ENCODE results near the gene SLC16A11. TPM values are rescaled to one million over a fixed set of nuclear protein-coding genes. Genes with fewer than 3 reads are reported as not detected.

SLC16A11 gene
- total and polyA plus RNA-seq, 9 of the 15 experiments (the other 6 are each of a cell fraction or from before 2014, with no cell fraction given), result not detected

DNA sequence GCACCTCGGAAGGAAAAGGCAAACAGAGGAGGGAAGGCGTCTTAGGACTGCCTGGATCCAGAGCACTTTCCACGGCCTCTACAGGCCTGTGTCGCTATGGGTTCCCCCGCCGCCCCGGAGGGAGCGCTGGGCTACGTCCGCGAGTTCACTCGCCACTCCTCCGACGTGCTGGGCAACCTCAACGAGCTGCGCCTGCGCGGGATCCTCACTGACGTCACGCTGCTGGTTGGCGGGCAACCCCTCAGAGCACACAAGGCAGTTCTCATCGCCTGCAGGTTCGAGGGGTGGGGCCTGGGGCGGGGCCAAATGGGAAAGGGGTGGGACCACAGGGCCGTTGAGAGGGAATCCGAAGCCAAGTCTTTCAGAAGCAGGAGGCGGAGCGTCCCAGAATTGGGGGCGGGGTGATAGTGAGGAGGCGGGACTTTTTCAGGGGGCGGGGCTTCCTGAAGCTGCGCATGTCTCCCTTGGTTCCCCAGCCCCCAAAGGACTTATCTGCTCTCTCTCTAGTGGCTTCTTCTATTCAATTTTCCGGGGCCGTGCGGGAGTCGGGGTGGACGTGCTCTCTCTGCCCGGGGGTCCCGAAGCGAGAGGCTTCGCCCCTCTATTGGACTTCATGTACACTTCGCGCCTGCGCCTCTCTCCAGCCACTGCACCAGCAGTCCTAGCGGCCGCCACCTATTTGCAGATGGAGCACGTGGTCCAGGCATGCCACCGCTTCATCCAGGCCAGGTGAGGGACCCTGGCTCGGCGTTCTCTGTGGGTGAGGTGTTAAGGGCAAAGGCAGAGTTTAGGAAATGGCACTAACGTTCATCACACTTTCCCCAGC, 20.1 kb downstream of the SLC16A11 start (continued):
- TF ChIP-seq CTCF (IDR thresholded peaks at IDR 0.05 in 2 of 3, conservative IDR thresholded peaks at IDR 0.05 in 1 of 3; ENCODE audit: insufficient read depth in 2 of 3, low read depth in 1 of 3, low read length in 3 of 3) (0 out of 6 replicates have a peak, but pooled peaks of 1 of the 3 experiments have one; percentile 2), SAP30 (IDR thresholded peaks at IDR 0.05; ENCODE audit: borderline replicate concordance, insufficient read depth, low read depth, low read length, poor library complexity, severe bottlenecking) (no peak), ZNF449 (CRISPR knock-in tag; IDR thresholded peaks at IDR 0.05) (no peak), BHLHE40 (IDR thresholded peaks at IDR 0.05; ENCODE audit: low read length) (0 out of 2 replicates have a peak, but pooled peaks have one; percentile 3), ZNF280A (IDR thresholded peaks at IDR 0.05; ENCODE audit: low read depth, partially characterized antibody) (no peak), U2AF1 (optimal IDR thresholded peaks at IDR 0.05; ENCODE audit: low read depth, low read length) (no peak)
- TF ChIP-seq, protein P1, sequence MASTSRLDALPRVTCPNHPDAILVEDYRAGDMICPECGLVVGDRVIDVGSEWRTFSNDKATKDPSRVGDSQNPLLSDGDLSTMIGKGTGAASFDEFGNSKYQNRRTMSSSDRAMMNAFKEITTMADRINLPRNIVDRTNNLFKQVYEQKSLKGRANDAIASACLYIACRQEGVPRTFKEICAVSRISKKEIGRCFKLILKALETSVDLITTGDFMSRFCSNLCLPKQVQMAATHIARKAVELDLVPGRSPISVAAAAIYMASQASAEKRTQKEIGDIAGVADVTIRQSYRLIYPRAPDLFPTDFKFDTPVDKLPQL (IDR thresholded peaks at IDR 0.05; ENCODE audit: extremely low read depth, insufficient read length), result no peak
- TF ChIP-seq, protein P2, sequence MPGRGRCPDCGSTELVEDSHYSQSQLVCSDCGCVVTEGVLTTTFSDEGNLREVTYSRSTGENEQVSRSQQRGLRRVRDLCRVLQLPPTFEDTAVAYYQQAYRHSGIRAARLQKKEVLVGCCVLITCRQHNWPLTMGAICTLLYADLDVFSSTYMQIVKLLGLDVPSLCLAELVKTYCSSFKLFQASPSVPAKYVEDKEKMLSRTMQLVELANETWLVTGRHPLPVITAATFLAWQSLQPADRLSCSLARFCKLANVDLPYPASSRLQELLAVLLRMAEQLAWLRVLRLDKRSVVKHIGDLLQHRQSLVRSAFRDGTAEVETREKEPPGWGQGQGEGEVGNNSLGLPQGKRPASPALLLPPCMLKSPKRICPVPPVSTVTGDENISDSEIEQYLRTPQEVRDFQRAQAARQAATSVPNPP (IDR thresholded peaks at IDR 0.05; ENCODE audit: borderline replicate concordance, insufficient read depth, insufficient read length), result no peak
- TF ChIP-seq, protein P3, sequence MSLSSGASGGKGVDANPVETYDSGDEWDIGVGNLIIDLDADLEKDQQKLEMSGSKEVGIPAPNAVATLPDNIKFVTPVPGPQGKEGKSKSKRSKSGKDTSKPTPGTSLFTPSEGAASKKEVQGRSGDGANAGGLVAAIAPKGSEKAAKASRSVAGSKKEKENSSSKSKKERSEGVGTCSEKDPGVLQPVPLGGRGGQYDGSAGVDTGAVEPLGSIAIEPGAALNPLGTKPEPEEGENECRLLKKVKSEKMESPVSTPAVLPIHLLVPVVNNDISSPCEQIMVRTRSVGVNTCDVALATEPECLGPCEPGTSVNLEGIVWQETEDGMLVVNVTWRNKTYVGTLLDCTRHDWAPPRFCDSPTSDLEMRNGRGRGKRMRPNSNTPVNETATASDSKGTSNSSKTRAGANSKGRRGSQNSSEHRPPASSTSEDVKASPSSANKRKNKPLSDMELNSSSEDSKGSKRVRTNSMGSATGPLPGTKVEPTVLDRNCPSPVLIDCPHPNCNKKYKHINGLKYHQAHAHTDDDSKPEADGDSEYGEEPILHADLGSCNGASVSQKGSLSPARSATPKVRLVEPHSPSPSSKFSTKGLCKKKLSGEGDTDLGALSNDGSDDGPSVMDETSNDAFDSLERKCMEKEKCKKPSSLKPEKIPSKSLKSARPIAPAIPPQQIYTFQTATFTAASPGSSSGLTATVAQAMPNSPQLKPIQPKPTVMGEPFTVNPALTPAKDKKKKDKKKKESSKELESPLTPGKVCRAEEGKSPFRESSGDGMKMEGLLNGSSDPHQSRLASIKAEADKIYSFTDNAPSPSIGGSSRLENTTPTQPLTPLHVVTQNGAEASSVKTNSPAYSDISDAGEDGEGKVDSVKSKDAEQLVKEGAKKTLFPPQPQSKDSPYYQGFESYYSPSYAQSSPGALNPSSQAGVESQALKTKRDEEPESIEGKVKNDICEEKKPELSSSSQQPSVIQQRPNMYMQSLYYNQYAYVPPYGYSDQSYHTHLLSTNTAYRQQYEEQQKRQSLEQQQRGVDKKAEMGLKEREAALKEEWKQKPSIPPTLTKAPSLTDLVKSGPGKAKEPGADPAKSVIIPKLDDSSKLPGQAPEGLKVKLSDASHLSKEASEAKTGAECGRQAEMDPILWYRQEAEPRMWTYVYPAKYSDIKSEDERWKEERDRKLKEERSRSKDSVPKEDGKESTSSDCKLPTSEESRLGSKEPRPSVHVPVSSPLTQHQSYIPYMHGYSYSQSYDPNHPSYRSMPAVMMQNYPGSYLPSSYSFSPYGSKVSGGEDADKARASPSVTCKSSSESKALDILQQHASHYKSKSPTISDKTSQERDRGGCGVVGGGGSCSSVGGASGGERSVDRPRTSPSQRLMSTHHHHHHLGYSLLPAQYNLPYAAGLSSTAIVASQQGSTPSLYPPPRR (CRISPR knock-in tag; IDR thresholded peaks at IDR 0.05; ENCODE audit: borderline replicate concordance), result no peak
- TF ChIP-seq, protein P4, sequence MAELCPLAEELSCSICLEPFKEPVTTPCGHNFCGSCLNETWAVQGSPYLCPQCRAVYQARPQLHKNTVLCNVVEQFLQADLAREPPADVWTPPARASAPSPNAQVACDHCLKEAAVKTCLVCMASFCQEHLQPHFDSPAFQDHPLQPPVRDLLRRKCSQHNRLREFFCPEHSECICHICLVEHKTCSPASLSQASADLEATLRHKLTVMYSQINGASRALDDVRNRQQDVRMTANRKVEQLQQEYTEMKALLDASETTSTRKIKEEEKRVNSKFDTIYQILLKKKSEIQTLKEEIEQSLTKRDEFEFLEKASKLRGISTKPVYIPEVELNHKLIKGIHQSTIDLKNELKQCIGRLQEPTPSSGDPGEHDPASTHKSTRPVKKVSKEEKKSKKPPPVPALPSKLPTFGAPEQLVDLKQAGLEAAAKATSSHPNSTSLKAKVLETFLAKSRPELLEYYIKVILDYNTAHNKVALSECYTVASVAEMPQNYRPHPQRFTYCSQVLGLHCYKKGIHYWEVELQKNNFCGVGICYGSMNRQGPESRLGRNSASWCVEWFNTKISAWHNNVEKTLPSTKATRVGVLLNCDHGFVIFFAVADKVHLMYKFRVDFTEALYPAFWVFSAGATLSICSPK (IDR thresholded peaks at IDR 0.05; ENCODE audit: borderline replicate concordance), result no peak
